GM12878 (cell line): ENCODE results near the gene COL5A1. TPM values are rescaled to one million over a fixed set of nuclear protein-coding genes. Genes with fewer than 3 reads are reported as not detected.

Source experiments
- ATAC-seq: fragments of 200-7000 bp; cut with Tn5 transposase; 3 replicates; pipeline ENCODE4 v1.9.1; 2020; ENCODE audit warnings: mild to moderate bottlenecking, moderate library complexity
- BruUV-seq: library from RNA; stranded (reverse); fragments of 400-500 nt; replicated peaks from 2 replicates; lab custom pipeline; 2021; lab: Mats Ljungman, UMichigan
- CTCF ChIA-PET: fragments of 300-600 bp; sonication (Branson Sonifier 250); formaldehyde crosslinking; extraction: SDS; loops from one replicate; lab custom pipeline; 2021; ENCODE audit warnings: inconsistent platforms; lab: Yijun Ruan, JAX
- POLR2A ChIA-PET: fragments of 350-600 bp; formaldehyde crosslinking; extraction: SDS; loops from one replicate; lab custom pipeline; 2021; ENCODE audit warnings: inconsistent platforms; lab: Charles Lee
- RAD21 ChIA-PET: fragments of 300-600 bp; sonication (Branson Sonifier 250); formaldehyde crosslinking; loops from one replicate; lab custom pipeline; 2023; ENCODE audit warnings: antibody characterized with exemption; ENCODE audit not compliant: unreplicated experiment; lab: Charles Lee
- SMC1A ChIA-PET: fragments of 300-600 bp; sonication (Branson Sonifier 250); formaldehyde crosslinking; loops from one replicate; lab custom pipeline; 2023; ENCODE audit not compliant: unreplicated experiment, uncharacterized antibody; lab: Charles Lee
- DNase-seq: peaks from one replicate; pipeline ENCODE4 v3.0.0-alpha.2; 2011; ENCODE audit warnings: low read depth, low spot score
- FAIRE-seq: peaks from 3 replicates; lab custom pipeline; 2011; peaks lifted over from hg19 to GRCh38; lab: Jason Lieb, UNC
- H2AFZ ChIP-seq: 2 replicates; pipeline ENCODE4 v1.6.0; 2011; ENCODE audit warnings: low read depth, low read length, control low read depth; ENCODE audit not compliant: control insufficient read depth
- H3K27ac ChIP-seq: 2 replicates; pipeline ENCODE4 v1.5.1; 2011; ENCODE audit warnings: control low read depth; ENCODE audit not compliant: control insufficient read depth, insufficient read depth
- H3K27me3 ChIP-seq, 2 experiments: replicated peaks in 1 of 2; 2 replicates each; pipeline versions ENCODE4 v1.6.0 to v1.6.1; 2011; ENCODE audit warnings: low read length in 1 of 2; ENCODE audit not compliant: control insufficient read depth in 2 of 2, insufficient read depth in 2 of 2
- H3K36me3 ChIP-seq, 2 experiments: 2 replicates each; pipeline ENCODE4 v1.5.1; 2011; ENCODE audit warnings: low read length in 1 of 2; ENCODE audit not compliant: control insufficient read depth in 2 of 2, insufficient read depth in 2 of 2
- H3K4me1 ChIP-seq: 2 replicates; pipeline ENCODE4 v1.6.1; 2011; ENCODE audit warnings: mild to moderate bottlenecking, low read length, moderate library complexity, mixed read lengths; ENCODE audit not compliant: control insufficient read depth, insufficient read depth
- H3K4me2 ChIP-seq: 2 replicates; pipeline ENCODE4 v1.6.0; 2011; ENCODE audit warnings: control low read depth; ENCODE audit not compliant: control insufficient read depth, insufficient read depth
- H3K4me3 ChIP-seq: fragments of 200-600 bp; sonication (generic); 2 replicates; pipeline ENCODE4 v1.5.1; 2016
- H3K79me2 ChIP-seq: 2 replicates; pipeline ENCODE4 v1.6.0; 2011; ENCODE audit warnings: low read length; ENCODE audit not compliant: control insufficient read depth, insufficient read depth
- H3K9ac ChIP-seq: 2 replicates; pipeline ENCODE4 v1.8.0; 2011; ENCODE audit warnings: low read length, control low read depth, mixed read lengths; ENCODE audit not compliant: control insufficient read depth, insufficient read depth
- H3K9me3 ChIP-seq: replicated peaks from 3 replicates; pipeline ENCODE4 v1.5.1; 2011; ENCODE audit warnings: mild to moderate bottlenecking, low read length; ENCODE audit not compliant: control insufficient read depth, insufficient read depth
- H4K20me1 ChIP-seq: 2 replicates; pipeline ENCODE4 v1.6.0; 2011; ENCODE audit not compliant: control insufficient read depth, insufficient read depth
- BCL11A ChIP-seq: IDR thresholded peaks from 2 replicates; pipeline ENCODE4 v1.6.1; 2011; ENCODE audit warnings: low read depth, low read length
- CBFB ChIP-seq: IDR thresholded peaks from 2 replicates; pipeline ENCODE4 v1.6.1; 2016; ENCODE audit warnings: antibody characterized with exemption, low read depth
- IRF5 ChIP-seq: fragments of 450-650 bp; IDR thresholded peaks from 2 replicates; pipeline ENCODE4 v1.6.1; 2017; ENCODE audit warnings: borderline replicate concordance
- MYC ChIP-seq: IDR thresholded peaks from 2 replicates; pipeline ENCODE4 v1.6.1; 2011; ENCODE audit warnings: mild to moderate bottlenecking, low read length, moderate library complexity, inconsistent platforms; ENCODE audit not compliant: insufficient read depth, insufficient replicate concordance, insufficient read length, severe bottlenecking
- NFYA ChIP-seq: IDR thresholded peaks from 2 replicates; pipeline ENCODE4 v1.6.1; 2011; ENCODE audit warnings: low read depth, mild to moderate bottlenecking, low read length, improper control_type of control experiment, borderline replicate concordance
- RB1 ChIP-seq: fragments of 450-650 bp; formaldehyde crosslinking; IDR thresholded peaks from 2 replicates; pipeline ENCODE4 v1.6.1; 2017; ENCODE audit warnings: mild to moderate bottlenecking, borderline replicate concordance
- RBBP5 ChIP-seq: fragments of 200-600 bp; sonication (generic); conservative IDR thresholded peaks from 2 replicates; pipeline ENCODE4 v1.6.1; 2016
- SIN3A ChIP-seq: IDR thresholded peaks from 2 replicates; pipeline ENCODE4 v1.6.1; 2012; ENCODE audit warnings: low read depth, low read length, improper control_type of control experiment
- SKIL ChIP-seq: fragments of 450-650 bp; IDR thresholded peaks from 2 replicates; pipeline ENCODE4 v1.6.1; 2017; ENCODE audit warnings: mild to moderate bottlenecking, low read depth, inconsistent platforms; ENCODE audit not compliant: poor library complexity, severe bottlenecking
- SMARCA5 ChIP-seq: fragments of 450-650 bp; IDR thresholded peaks from 2 replicates; pipeline ENCODE4 v1.6.1; 2017; ENCODE audit warnings: mild to moderate bottlenecking
- SP1 ChIP-seq: IDR thresholded peaks from one replicate; pipeline ENCODE4 v1.6.1; 2011; ENCODE audit warnings: low read depth, low read length
- STAT3 ChIP-seq: IDR thresholded peaks from 2 replicates; pipeline ENCODE4 v1.6.1; 2011; ENCODE audit warnings: low read depth, low read length, improper control_type of control experiment
- SUPT20H ChIP-seq: IDR thresholded peaks from 2 replicates; pipeline ENCODE4 v1.6.1; 2011; ENCODE audit warnings: low read depth, mild to moderate bottlenecking, low read length, moderate library complexity, borderline replicate concordance; ENCODE audit not compliant: control insufficient read depth
- WRNIP1 ChIP-seq: IDR thresholded peaks from 2 replicates; pipeline ENCODE4 v1.6.1; 2011; ENCODE audit warnings: low read depth, low read length, improper control_type of control experiment, borderline replicate concordance
- ZNF207 ChIP-seq: fragments of 450-650 bp; IDR thresholded peaks from 2 replicates; pipeline ENCODE4 v1.6.1; 2014; ENCODE audit warnings: antibody characterized with exemption, mild to moderate bottlenecking, borderline replicate concordance
- WGBS: methylation state at CpG from one replicate; pipeline ENCODE4 v1.1.6; 2016; ENCODE audit warnings: low lambda C conversion rate; ENCODE audit not compliant: insufficient replicate concordance, insufficient coverage; ENCODE audit errors: missing lambda C conversion rate; 5-methylcytosine and 5-hydroxymethylcytosine counted together
- in situ Hi-C: fragments of 300-500 bp; cut with MboI; formaldehyde crosslinking; loops from 9 replicates; pipeline ENCODE4 v1.14.3; 2018; ENCODE audit warnings: mixed read lengths
- intact Hi-C: fragments of 100-400 bp; cut with micrococcal nuclease; formaldehyde crosslinking; loops from one replicate; pipeline ENCODE4 v1.14.2; 2022; ENCODE audit not compliant: unreplicated experiment
- polyA plus RNA-seq, 11 experiments: library from polyadenylated mRNA; depleted of rRNA in 4 of 11; unstranded in 6 of 11; stranded (reverse) in 5 of 11; fragments of >200 nt; fragmentation: Nextera tagmentation in 4 of 11; fragmentation: Illumina TruSeq in 1 of 11; extraction: Ambion mirVana in 4 of 11; extraction: Trizol in 1 of 11; gene quantifications; 1 replicate in 1 of 11; 2 replicates in 10 of 11; pipeline versions ENCODE4 v1.2.1 to v1.2.3, GENCODE V29; 2011 to 2016; ENCODE audit warnings: inconsistent platforms in 2 of 11, missing spikeins in 2 of 11, low read depth in 1 of 11
- total RNA-seq, 4 experiments: library from RNA; depleted of rRNA in 3 of 4; stranded (reverse); fragments of >200 nt in 3 of 4; fragmentation: Illumina TruSeq in 1 of 4; extraction: Trizol in 1 of 4; gene quantifications; 2 replicates each; pipeline versions ENCODE4 v1.2.1 to v1.2.3, GENCODE V29; 2013 to 2021
- TF ChIP-seq, protein P1 (sequence below): fragments of 450-650 bp; IDR thresholded peaks from 2 replicates; pipeline ENCODE4 v1.6.1; 2017; ENCODE audit warnings: antibody characterized with exemption, mild to moderate bottlenecking, moderate library complexity

COL5A1 gene
- total and polyA plus RNA-seq, 10 of the 15 experiments (the other 5 are each of a cell fraction or from before 2014, with no cell fraction given), result under 0.01 to 0.15 (median 0.13) TPM; not detected in 4

- Histone ChIP-seq H3K9ac (no peak overlapping the region), H3K4me3 (no peak overlapping the region), H3K27me3 (no peaks in the 10 kb centered on the region), H3K9me3 (no peaks in the 10 kb centered on the region; the same call in 2 of the 3 replicates), H3K36me3 (no peaks in the 10 kb centered on the region), H3K27ac (no peak overlapping the region), H4K20me1 (no peaks in the 10 kb centered on the region), H3K79me2 (no peaks in the 10 kb centered on the region), H2AFZ (no peak overlapping the region), H3K4me1 (no peaks in the 10 kb centered on the region), H3K4me2 (no peak overlapping the region)
- WGBS, result 76% methylated on average over 8 of the region's 12 CpGs
- ChIA-PET SMC1A (no interaction called here), CTCF (no interaction called here), POLR2A (no interaction called here), RAD21 (no interaction called here)
- BruUV-seq, result no TSS peak
- in situ Hi-C loops, result no loop called here
- DNase-seq (no peak), FAIRE-seq (no peak), ATAC-seq (no peak)
- intact Hi-C loops, result no loop called here
- TF ChIP-seq SMARCA5 (no peak), MYC (no peak), RB1 (no peak), SIN3A (no peak), NFYA (no peak), SP1 (no peak), BCL11A (no peak), WRNIP1 (no peak), SUPT20H (no peak), IRF5 (no peak), CBFB (no peak), ZNF207 (no peak), SKIL (no peak), RBBP5 (no peak), STAT3 (no peak)
- TF ChIP-seq, protein P1, sequence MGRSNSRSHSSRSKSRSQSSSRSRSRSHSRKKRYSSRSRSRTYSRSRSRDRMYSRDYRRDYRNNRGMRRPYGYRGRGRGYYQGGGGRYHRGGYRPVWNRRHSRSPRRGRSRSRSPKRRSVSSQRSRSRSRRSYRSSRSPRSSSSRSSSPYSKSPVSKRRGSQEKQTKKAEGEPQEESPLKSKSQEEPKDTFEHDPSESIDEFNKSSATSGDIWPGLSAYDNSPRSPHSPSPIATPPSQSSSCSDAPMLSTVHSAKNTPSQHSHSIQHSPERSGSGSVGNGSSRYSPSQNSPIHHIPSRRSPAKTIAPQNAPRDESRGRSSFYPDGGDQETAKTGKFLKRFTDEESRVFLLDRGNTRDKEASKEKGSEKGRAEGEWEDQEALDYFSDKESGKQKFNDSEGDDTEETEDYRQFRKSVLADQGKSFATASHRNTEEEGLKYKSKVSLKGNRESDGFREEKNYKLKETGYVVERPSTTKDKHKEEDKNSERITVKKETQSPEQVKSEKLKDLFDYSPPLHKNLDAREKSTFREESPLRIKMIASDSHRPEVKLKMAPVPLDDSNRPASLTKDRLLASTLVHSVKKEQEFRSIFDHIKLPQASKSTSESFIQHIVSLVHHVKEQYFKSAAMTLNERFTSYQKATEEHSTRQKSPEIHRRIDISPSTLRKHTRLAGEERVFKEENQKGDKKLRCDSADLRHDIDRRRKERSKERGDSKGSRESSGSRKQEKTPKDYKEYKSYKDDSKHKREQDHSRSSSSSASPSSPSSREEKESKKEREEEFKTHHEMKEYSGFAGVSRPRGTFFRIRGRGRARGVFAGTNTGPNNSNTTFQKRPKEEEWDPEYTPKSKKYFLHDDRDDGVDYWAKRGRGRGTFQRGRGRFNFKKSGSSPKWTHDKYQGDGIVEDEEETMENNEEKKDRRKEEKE, result no peak
These were observed 69.3 kb downstream of the COL5A1 start for GRCh38 chr9:134710901-134711300.
